ENCODE measurements around the gene TMEM145.

TMEM145 gene

GRCh38 chr19:42311657-42312056 lies 1.5 kb upstream of the TMEM145 start:
- DNase-seq (ENCODE audit: extremely low read depth, low read depth): no peak
- TF ChIP-seq CTCF (IDR thresholded peaks at IDR 0.05; ENCODE audit: low read depth, low read length): no peak

GRCh38 chr19:42312370-42312769 lies 739 bp upstream of the TMEM145 start:
- no peak for TF ChIP-seq CTCF (IDR thresholded peaks at IDR 0.05; ENCODE audit: low read depth, low read length)
- DNase-seq (ENCODE audit: extremely low read depth, low read depth): no peak

- no peak for TF ChIP-seq CTCF (IDR thresholded peaks at IDR 0.05; ENCODE audit: low read depth, low read length)
- DNase-seq (ENCODE audit: extremely low read depth, low read depth): no peak
These were observed 989 bp downstream of the TMEM145 start for GRCh38 chr19:42313840-42314755.

GRCh38 chr19:42315024-42315423 lies 1.9 kb downstream of the TMEM145 start:
- no peak for TF ChIP-seq CTCF (IDR thresholded peaks at IDR 0.05; ENCODE audit: low read depth, low read length)
- DNase-seq (ENCODE audit: extremely low read depth, low read depth): no peak

DNA sequence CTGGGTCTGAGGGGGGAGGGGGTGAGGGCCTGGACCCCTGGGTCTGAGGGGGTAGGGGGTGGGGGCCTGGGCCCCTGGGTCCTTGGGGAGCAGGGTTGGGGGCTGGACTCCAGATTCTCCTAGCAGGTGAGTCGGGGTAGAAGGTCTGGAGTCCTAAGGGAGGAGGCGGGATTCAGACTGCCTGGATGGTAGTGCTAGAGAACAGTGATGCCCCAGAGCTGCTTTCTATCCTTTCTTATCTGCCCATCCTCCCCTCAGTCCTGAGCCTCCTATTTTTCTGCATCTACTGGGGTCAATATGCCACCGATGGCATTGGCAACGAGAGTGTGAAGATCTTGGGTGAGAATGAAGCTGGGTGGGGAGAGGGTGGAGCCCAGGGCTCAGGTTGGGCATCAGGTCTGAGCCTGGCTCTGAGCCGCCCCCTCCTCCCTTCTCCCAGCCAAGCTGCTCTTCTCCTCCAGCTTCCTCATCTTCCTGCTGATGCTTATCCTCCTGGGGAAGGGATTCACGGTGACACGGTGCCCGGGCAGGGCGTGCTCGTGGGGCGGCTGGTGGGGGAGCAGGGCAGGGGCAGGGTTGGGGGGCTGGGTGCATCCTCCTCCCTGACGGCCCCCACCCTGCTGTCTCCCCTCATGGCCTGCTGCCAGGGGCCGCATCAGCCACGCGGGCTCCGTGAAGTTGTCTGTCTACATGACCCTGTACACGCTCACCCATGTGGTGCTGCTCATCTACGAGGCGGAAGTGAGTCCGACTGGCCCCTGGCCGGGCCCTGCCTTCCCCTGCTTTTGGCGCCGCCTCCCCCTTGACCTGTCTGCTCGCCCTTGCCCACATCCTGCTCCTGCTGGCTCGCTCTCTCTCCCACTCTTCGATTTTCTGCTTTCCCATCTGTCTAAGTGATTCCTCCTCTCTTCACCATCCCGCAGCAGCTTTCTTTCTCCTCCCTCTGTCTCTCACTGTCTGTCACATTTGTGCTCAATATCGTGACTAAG lies 3.4 kb downstream of the TMEM145 start:
- DNase-seq (ENCODE audit: extremely low read depth, low read depth): no peak
- no peak for TF ChIP-seq CTCF (IDR thresholded peaks at IDR 0.05; ENCODE audit: low read depth, low read length)

- no peak for DNase-seq (ENCODE audit: extremely low read depth, low read depth)
- no peak for TF ChIP-seq CTCF (IDR thresholded peaks at IDR 0.05; ENCODE audit: low read depth, low read length)
These were observed 4.4 kb downstream of the TMEM145 start for GRCh38 chr19:42317535-42317934.

Data from AG09319 (cell line).